K562 (cell line): ENCODE data around the gene YTHDC2. TPM values are rescaled to one million over a fixed set of nuclear protein-coding genes. Genes with fewer than 3 reads are reported as not detected.

Experiments
- ARID1B ChIP-seq: fragments of 450-650 bp; IDR thresholded peaks from 2 replicates; pipeline ENCODE4 v1.6.1; 2016; ENCODE audit warnings: antibody characterized with exemption, mild to moderate bottlenecking, inconsistent platforms
- CEBPG ChIP-seq, 3 experiments: fragments of 200-800 bp in 1 of 3; sonication (Bioruptor generic) in 1 of 3; sonication (generic) in 1 of 3; formaldehyde crosslinking in 1 of 3; IDR thresholded peaks in 2 of 3; conservative IDR thresholded peaks in 1 of 3; 2 replicates each; pipeline versions ENCODE4 v1.6.1 to v1.8.0; 2016 to 2022; ENCODE audit warnings: missing compliant biosample characterization in 2 of 3, missing genetic modification characterization in 2 of 3, mild to moderate bottlenecking in 1 of 3, missing genetic modification reagents in 1 of 3
- CGGBP1 ChIP-seq: fragments of 250-450 bp; sonication (Bioruptor Pico); IDR thresholded peaks from 2 replicates; pipeline ENCODE4 v1.9.0; 2021; ENCODE audit warnings: mild to moderate bottlenecking
- CTBP1 ChIP-seq: fragments of 450-650 bp; IDR thresholded peaks from 2 replicates; pipeline ENCODE4 v1.6.1; 2016; ENCODE audit warnings: borderline replicate concordance
- ETS1 ChIP-seq: conservative IDR thresholded peaks from 2 replicates; pipeline ENCODE4 v1.6.1; 2011; ENCODE audit warnings: low read depth, mild to moderate bottlenecking, low read length; ENCODE audit not compliant: control insufficient read depth
- MYBL2 ChIP-seq, 2 experiments: fragments of 450-650 bp in 1 of 2; sonication (generic) in 1 of 2; formaldehyde crosslinking in 1 of 2; IDR thresholded peaks; 2 replicates each; pipeline versions ENCODE4 v1.6.1 to v1.8.1; 2017 to 2022; ENCODE audit warnings: borderline replicate concordance in 1 of 2, inconsistent platforms in 1 of 2, low read depth in 1 of 2, mild to moderate bottlenecking in 1 of 2, missing genetic modification reagents in 1 of 2, moderate library complexity in 1 of 2
- NFE2 ChIP-seq: IDR thresholded peaks from 2 replicates; pipeline ENCODE4 v1.6.1; 2014; ENCODE audit warnings: antibody characterized with exemption, low read depth
- NRF1 ChIP-seq, 2 experiments: fragments of 450-650 bp; IDR thresholded peaks in 1 of 2; conservative IDR thresholded peaks in 1 of 2; 2 replicates each; pipeline ENCODE4 v1.6.1; 2014; ENCODE audit warnings: mild to moderate bottlenecking in 2 of 2
- SMARCE1 ChIP-seq: fragments of 450-650 bp; IDR thresholded peaks from 2 replicates; pipeline ENCODE4 v1.7.1; 2016; ENCODE audit warnings: mild to moderate bottlenecking
- SRF ChIP-seq, 2 experiments: fragments of 250-450, 450-650 bp in 1 of 2; sonication (Bioruptor Pico) in 1 of 2; sonication (generic) in 1 of 2; formaldehyde crosslinking; IDR thresholded peaks; 2 replicates each; pipeline versions ENCODE4 v1.5.0 to v1.5.1; 2020 to 2022; ENCODE audit warnings: mild to moderate bottlenecking in 1 of 2, missing genetic modification reagents in 1 of 2
- TBL1XR1 ChIP-seq, 2 experiments: IDR thresholded peaks; 2 replicates each; pipeline ENCODE4 v1.6.1; 2012; ENCODE audit warnings: improper control_type of control experiment in 2 of 2, low read length in 2 of 2, mild to moderate bottlenecking in 1 of 2
- VEZF1 ChIP-seq: fragments of 200-800 bp; sonication (Bioruptor generic); IDR thresholded peaks from 2 replicates; pipeline ENCODE4 v1.6.1; 2017; ENCODE audit warnings: missing genetic modification characterization, missing compliant biosample characterization
- ZBED1 ChIP-seq: IDR thresholded peaks from 2 replicates; pipeline ENCODE4 v1.6.1; 2014
- ZBTB2 ChIP-seq: fragments of 450-650 bp; IDR thresholded peaks from 2 replicates; pipeline ENCODE4 v1.6.1; 2016; ENCODE audit warnings: antibody characterized with exemption
- ZFP91 ChIP-seq: sonication (generic); formaldehyde crosslinking; IDR thresholded peaks from 2 replicates; pipeline ENCODE4 v1.8.0; 2022; ENCODE audit warnings: mild to moderate bottlenecking, missing genetic modification reagents
- ZKSCAN3 ChIP-seq: fragments of 250-450 bp; sonication (Bioruptor Pico); IDR thresholded peaks from 2 replicates; pipeline ENCODE4 v1.4.0; 2020
- ZNF134 ChIP-seq: fragments of 250-450 bp; sonication (Bioruptor Pico); conservative IDR thresholded peaks from 2 replicates; pipeline ENCODE4 v1.4.0; 2020
- ZNF263 ChIP-seq: sonication (generic); formaldehyde crosslinking; IDR thresholded peaks from 2 replicates; pipeline ENCODE4 v1.8.0; 2022; ENCODE audit warnings: mild to moderate bottlenecking, missing genetic modification reagents, borderline replicate concordance
- ZNF274 ChIP-seq: IDR thresholded peaks from 2 replicates; pipeline ENCODE4 v1.6.1; 2011; ENCODE audit warnings: low read depth, mild to moderate bottlenecking, low read length, moderate library complexity, borderline replicate concordance
- ZNF408 ChIP-seq: fragments of 250-450 bp; sonication (Bioruptor Pico); IDR thresholded peaks from 2 replicates; pipeline ENCODE4 v1.4.0; 2020; ENCODE audit warnings: low read depth, mild to moderate bottlenecking, moderate library complexity
- ZNF444 ChIP-seq: fragments of 250-450 bp; sonication (Bioruptor Pico); IDR thresholded peaks from 2 replicates; pipeline ENCODE4 v1.4.0; 2020; ENCODE audit warnings: mild to moderate bottlenecking, moderate library complexity
- ZNF57 ChIP-seq: fragments of 450-650 bp; formaldehyde crosslinking; IDR thresholded peaks from 2 replicates; pipeline ENCODE4 v1.4.0; 2020; ENCODE audit warnings: mild to moderate bottlenecking, moderate library complexity
- polyA plus RNA-seq, 8 experiments: library from polyadenylated mRNA; depleted of rRNA in 4 of 8; stranded (reverse) in 5 of 8; unstranded in 3 of 8; fragments of >200 nt; fragmentation: Nextera tagmentation in 2 of 8; fragmentation: Illumina TruSeq in 1 of 8; extraction: Ambion mirVana in 2 of 8; extraction: Trizol in 1 of 8; gene quantifications; 2 replicates each; pipeline versions ENCODE4 v1.2.1 to v1.2.3, GENCODE V29; 2011 to 2014; ENCODE audit warnings: inconsistent platforms in 1 of 8, missing spikeins in 1 of 8
- total RNA-seq, 7 experiments: library from RNA; depleted of rRNA in 6 of 7; stranded (reverse); fragments of >200 nt in 6 of 7; fragmentation: Illumina TruSeq in 2 of 7; extraction: Trizol in 2 of 7; gene quantifications; 2 replicates each; pipeline versions ENCODE4 v1.2.1 to v1.2.3, GENCODE V29; 2011 to 2021; ENCODE audit warnings: low replicate concordance in 1 of 7

YTHDC2 gene
- total and polyA plus RNA-seq, 9 of the 15 experiments (the other 6 are each of a cell fraction or from before 2014, with no cell fraction given): 2.7 to 21.6 (median 15.9) TPM

GRCh38 chr5:113474100-113474728, 39.3 kb upstream of the YTHDC2 start (continued):
- TF ChIP-seq VEZF1 (CRISPR knock-in tag) (peak; percentile 41; the same call in 1 of the 2 replicates), SMARCE1 (peak; percentile 74), CTBP1 (peak; percentile 46; the same call in 1 of the 2 replicates), MYBL2 (IDR thresholded peaks at IDR 0.05; ENCODE audit: low read depth) (no peak), MYBL2 (CRISPR knock-in tag; IDR thresholded peaks at IDR 0.05; ENCODE audit: borderline replicate concordance) (no peak), ZNF134 (CRISPR knock-in tag) (no peak), ZBTB2 (no peak), ARID1B (peak; percentile 93), CEBPG (CRISPR knock-in tag; IDR thresholded peaks at IDR 0.05) (no peak), CEBPG (tag; conservative IDR thresholded peaks at IDR 0.05 in 1 of 2, IDR thresholded peaks at IDR 0.05 in 1 of 2) (no peak), ZNF444 (CRISPR knock-in tag) (no peak), NFE2 (no peak), ZNF274 (no peak), NRF1 (conservative IDR thresholded peaks at IDR 0.05 in 1 of 2, IDR thresholded peaks at IDR 0.05 in 1 of 2) (no peak), ZNF57 (no peak), SRF (CRISPR knock-in tag; IDR thresholded peaks at IDR 0.05) (no peak; a peak in 1 of 4 replicates), ZNF408 (CRISPR knock-in tag) (no peak), ETS1 (0 out of 2 replicates have a peak, but pooled peaks have one; percentile 51), ZFP91 (CRISPR knock-in tag) (no peak), TBL1XR1 (IDR thresholded peaks at IDR 0.05; ENCODE audit: low read length in 2 of 2) (no peak; a peak in 1 of 4 replicates), CGGBP1 (CRISPR knock-in tag) (no peak), ZKSCAN3 (CRISPR knock-in tag) (no peak), ZNF263 (CRISPR knock-in tag) (no peak), ZBED1 (no peak)
